IPS DF 6.9 (cell line): ENCODE results near the gene CABLES1.

Source experiments
- DNase-seq: peaks from one replicate; pipeline ENCODE4 v3.0.0-alpha.2; 2013; ENCODE audit warnings: low read depth, low spot score
- H3K27ac ChIP-seq: one replicate; pipeline ENCODE4 v1.5.1; 2013; ENCODE audit warnings: low read length, control low read depth
- H3K27me3 ChIP-seq: 2 replicates; pipeline ENCODE4 v1.6.1; 2013; ENCODE audit warnings: mild to moderate bottlenecking, low read length; ENCODE audit not compliant: control insufficient read depth, insufficient read depth
- H3K36me3 ChIP-seq: 2 replicates; pipeline ENCODE4 v1.6.1; 2013; ENCODE audit warnings: low read length; ENCODE audit not compliant: control insufficient read depth, insufficient read depth
- H3K4me1 ChIP-seq: 2 replicates; pipeline ENCODE4 v1.6.1; 2013; ENCODE audit warnings: low read length; ENCODE audit not compliant: control insufficient read depth, insufficient read depth
- H3K4me3 ChIP-seq: 2 replicates; pipeline ENCODE4 v1.5.1; 2013; ENCODE audit warnings: mild to moderate bottlenecking, low read length
- H3K9me3 ChIP-seq: 2 replicates; pipeline ENCODE4 v1.6.1; 2013; ENCODE audit warnings: low read length, inconsistent platforms; ENCODE audit not compliant: control insufficient read depth, insufficient read depth
- WGBS: extraction: QIAGEN DNeasy Blood & Tissue Kit; methylation state at CpG from one replicate; pipeline ENCODE4 v1.1.7; 2013; ENCODE audit warnings: mixed read lengths, missing lambda C conversion rate; ENCODE audit not compliant: insufficient read length, insufficient coverage; 5-methylcytosine and 5-hydroxymethylcytosine counted together

CABLES1 gene

GRCh38 chr18:23143016-23143814 lies 7.9 kb downstream of the CABLES1 start:
- DNase-seq = no peak
- H3K27ac ChIP-seq = no peak overlapping the region
- WGBS = no CpG with 5 or more reads among the region's 10 CpGs
- no peaks in the 10 kb centered on the region for H3K27me3 ChIP-seq
- H3K4me3 ChIP-seq = no peak overlapping the region
- no peaks in the 10 kb centered on the region for H3K9me3 ChIP-seq
- peaks cover 6% of the 10 kb centered on the region for H3K4me1 ChIP-seq
- H3K36me3 ChIP-seq = no peaks in the 10 kb centered on the region

GRCh38 chr18:23143815-23144261 lies 8.6 kb downstream of the CABLES1 start:
- Histone ChIP-seq H3K36me3 (no peaks in the 10 kb centered on the region), H3K27ac (no peak overlapping the region), H3K4me1 (peaks cover 6% of the 10 kb centered on the region), H3K27me3 (no peaks in the 10 kb centered on the region), H3K4me3 (no peak overlapping the region), H3K9me3 (no peaks in the 10 kb centered on the region)
- no peak for DNase-seq
- WGBS = no CpG with 5 or more reads among the region's 9 CpGs

- no peaks in the 10 kb centered on the region for H3K27me3 ChIP-seq
- H3K4me1 ChIP-seq = peaks cover 6% of the 10 kb centered on the region
- DNase-seq = no peak
- no CpG with 5 or more reads among the region's 7 CpGs for WGBS
- H3K36me3 ChIP-seq = no peaks in the 10 kb centered on the region
- H3K4me3 ChIP-seq = no peak overlapping the region
- no peaks in the 10 kb centered on the region for H3K9me3 ChIP-seq
- H3K27ac ChIP-seq = no peak overlapping the region
Observed at GRCh38 chr18:23144640-23145039, 9.4 kb downstream of the CABLES1 start.

GRCh38 chr18:23145621-23146020 lies 10.3 kb downstream of the CABLES1 start:
- H3K27me3 ChIP-seq = no peaks in the 10 kb centered on the region
- no peaks in the 10 kb centered on the region for H3K36me3 ChIP-seq
- no CpG with 5 or more reads among the region's 5 CpGs for WGBS
- no peaks in the 10 kb centered on the region for H3K9me3 ChIP-seq
- H3K4me3 ChIP-seq = no peak overlapping the region
- no peak for DNase-seq
- H3K4me1 ChIP-seq = peaks cover 4% of the 10 kb centered on the region
- no peak overlapping the region for H3K27ac ChIP-seq

GRCh38 chr18:23146861-23147469 lies 11.7 kb downstream of the CABLES1 start:
- no peaks in the 10 kb centered on the region for H3K27me3 ChIP-seq
- no peak overlapping the region for H3K4me3 ChIP-seq
- DNase-seq = no peak
- no CpG with 5 or more reads among the region's 11 CpGs for WGBS
- H3K9me3 ChIP-seq = no peaks in the 10 kb centered on the region
- no peaks in the 10 kb centered on the region for H3K36me3 ChIP-seq
- H3K27ac ChIP-seq = no peak overlapping the region
- peaks cover 1% of the 10 kb centered on the region; the same call in 1 of the 2 replicates for H3K4me1 ChIP-seq

- WGBS = no CpG with 5 or more reads among the region's 5 CpGs
- Histone ChIP-seq H3K27ac (no peak overlapping the region), H3K27me3 (no peaks in the 10 kb centered on the region), H3K4me3 (no peak overlapping the region), H3K36me3 (no peaks in the 10 kb centered on the region), H3K4me1 (peaks cover 1% of the 10 kb centered on the region; the same call in 1 of the 2 replicates), H3K9me3 (no peaks in the 10 kb centered on the region)
- DNase-seq = no peak
Observed at GRCh38 chr18:23148382-23148781, 13.1 kb downstream of the CABLES1 start.

- Histone ChIP-seq H3K4me1 (no peaks in the 10 kb centered on the region), H3K27ac (no peak overlapping the region), H3K9me3 (no peaks in the 10 kb centered on the region), H3K27me3 (no peaks in the 10 kb centered on the region), H3K36me3 (no peaks in the 10 kb centered on the region), H3K4me3 (no peak overlapping the region)
- DNase-seq = no peak
- WGBS = no CpG with 5 or more reads among the region's 10 CpGs
Observed at GRCh38 chr18:23149570-23149969, 14.3 kb downstream of the CABLES1 start.

- Histone ChIP-seq H3K27ac (no peak overlapping the region), H3K36me3 (no peaks in the 10 kb centered on the region), H3K4me3 (no peak overlapping the region), H3K9me3 (no peaks in the 10 kb centered on the region), H3K27me3 (no peaks in the 10 kb centered on the region), H3K4me1 (no peaks in the 10 kb centered on the region)
- no CpG with 5 or more reads among the region's 11 CpGs for WGBS
- no peak for DNase-seq
Observed at GRCh38 chr18:23151414-23152099, 16.3 kb downstream of the CABLES1 start.

- no CpG with 5 or more reads among the region's 6 CpGs for WGBS
- no peaks in the 10 kb centered on the region for H3K9me3 ChIP-seq
Observed at GRCh38 chr18:23154030-23154429, 18.7 kb downstream of the CABLES1 start.

GRCh38 chr18:23154823-23155500 lies 19.7 kb downstream of the CABLES1 start:
- H3K4me1 ChIP-seq = no peaks in the 10 kb centered on the region; the same call in 1 of the 2 replicates
- H3K27me3 ChIP-seq = no peaks in the 10 kb centered on the region
- no peaks in the 10 kb centered on the region for H3K9me3 ChIP-seq
- H3K27ac ChIP-seq = no peak overlapping the region
- DNase-seq = no peak
- no peak overlapping the region for H3K4me3 ChIP-seq
- no peaks in the 10 kb centered on the region for H3K36me3 ChIP-seq
- WGBS = no CpG with 5 or more reads among the region's 5 CpGs

More at GRCh38 chr18:23154030-23154429, 18.7 kb downstream of the CABLES1 start:
- Histone ChIP-seq H3K4me1 (no peaks in the 10 kb centered on the region; the same call in 1 of the 2 replicates), H3K36me3 (no peaks in the 10 kb centered on the region), H3K27me3 (no peaks in the 10 kb centered on the region), H3K4me3 (no peak overlapping the region), H3K27ac (no peak overlapping the region)
- DNase-seq = no peak
